OCI-LY3 (cell line): ENCODE results near the gene NYAP1.

ENCODE experiments used
- EZH2phosphoT487 ChIP-seq: fragments of 200-600 bp; shearing (Covaris generic); IDR thresholded peaks from 2 replicates; pipeline ENCODE4 v1.6.1; 2018; ENCODE audit warnings: antibody characterized with exemption, mixed run types, low read depth
- TF ChIP-seq, protein P1 (sequence below): fragments of 200-600, 300-600 bp; sonication (generic); IDR thresholded peaks from 2 replicates; pipeline ENCODE4 v1.5.1; 2014; ENCODE audit warnings: antibody characterized with exemption, low read length, low read depth

DNA sequence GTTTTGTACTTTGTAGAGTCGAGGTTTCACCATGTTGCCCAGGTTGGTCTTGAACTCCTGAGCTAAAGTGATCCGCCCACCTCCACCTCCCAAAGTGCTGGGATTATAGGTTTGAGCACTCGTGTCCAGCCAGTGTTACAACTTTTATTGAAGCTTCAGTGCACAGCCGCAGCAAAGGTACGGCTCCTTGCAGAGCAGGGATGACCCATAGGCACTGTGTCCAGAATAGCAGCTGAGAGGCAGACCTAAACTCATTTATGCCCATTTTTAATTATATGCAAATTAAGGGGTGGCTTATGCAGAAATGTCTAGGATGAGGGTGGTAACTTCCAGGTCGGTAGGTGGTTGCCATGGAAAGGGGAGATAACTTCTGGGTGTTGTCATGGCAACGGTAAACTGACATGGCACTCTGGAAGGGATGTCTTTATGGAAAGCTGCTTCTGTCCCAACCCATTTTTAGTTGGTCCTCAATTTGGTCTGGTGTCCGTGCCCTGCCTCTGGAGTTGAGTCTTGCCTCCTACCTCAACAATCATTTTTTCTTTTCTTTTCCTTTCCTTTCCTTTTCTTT is 22.7 kb downstream of the NYAP1 start:
- TF ChIP-seq, protein P1, sequence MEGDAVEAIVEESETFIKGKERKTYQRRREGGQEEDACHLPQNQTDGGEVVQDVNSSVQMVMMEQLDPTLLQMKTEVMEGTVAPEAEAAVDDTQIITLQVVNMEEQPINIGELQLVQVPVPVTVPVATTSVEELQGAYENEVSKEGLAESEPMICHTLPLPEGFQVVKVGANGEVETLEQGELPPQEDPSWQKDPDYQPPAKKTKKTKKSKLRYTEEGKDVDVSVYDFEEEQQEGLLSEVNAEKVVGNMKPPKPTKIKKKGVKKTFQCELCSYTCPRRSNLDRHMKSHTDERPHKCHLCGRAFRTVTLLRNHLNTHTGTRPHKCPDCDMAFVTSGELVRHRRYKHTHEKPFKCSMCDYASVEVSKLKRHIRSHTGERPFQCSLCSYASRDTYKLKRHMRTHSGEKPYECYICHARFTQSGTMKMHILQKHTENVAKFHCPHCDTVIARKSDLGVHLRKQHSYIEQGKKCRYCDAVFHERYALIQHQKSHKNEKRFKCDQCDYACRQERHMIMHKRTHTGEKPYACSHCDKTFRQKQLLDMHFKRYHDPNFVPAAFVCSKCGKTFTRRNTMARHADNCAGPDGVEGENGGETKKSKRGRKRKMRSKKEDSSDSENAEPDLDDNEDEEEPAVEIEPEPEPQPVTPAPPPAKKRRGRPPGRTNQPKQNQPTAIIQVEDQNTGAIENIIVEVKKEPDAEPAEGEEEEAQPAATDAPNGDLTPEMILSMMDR: no peak
- TF ChIP-seq EZH2phosphoT487: no peak
